Motor neuron (in vitro differentiated cells): Measurements from ENCODE around the gene CAMTA1. TPM values are rescaled to one million over a fixed set of nuclear protein-coding genes. Genes with fewer than 3 reads are reported as not detected.
A peak's percentile ranks its signal among the peaks of the same experiment; 100 is the strongest.

Source experiments
- ATAC-seq, 8 experiments: fragments of 200-7000 bp; cut with Tn5 transposase; replicated peaks in 6 of 8; 2 replicates each; pipeline ENCODE4 v1.8.0; 2021; ENCODE audit warnings: mild to moderate bottlenecking in 8 of 8, moderate library complexity in 8 of 8
- H3K27ac ChIP-seq, 2 donors: fragments of 250-450 bp; sonication (Bioruptor Pico); 2 replicates each; pipeline ENCODE4 v1.9.0; 2021; ENCODE audit warnings: antibody characterized with exemption in 2 of 2, mild to moderate bottlenecking in 2 of 2, moderate library complexity in 1 of 2
- H3K4me1 ChIP-seq, 2 donors: fragments of 250-450 bp; sonication (Bioruptor Pico); replicated peaks in 1 of 2; 2 replicates each; pipeline ENCODE4 v1.6.1; 2021; ENCODE audit warnings: antibody characterized with exemption in 2 of 2, mild to moderate bottlenecking in 2 of 2, moderate library complexity in 1 of 2
- H3K4me3 ChIP-seq, 5 donors: fragments of 250-450 bp; sonication (Bioruptor Pico); 2 replicates each; pipeline ENCODE4 v1.9.0; 2021; ENCODE audit warnings: antibody characterized with exemption in 5 of 5, mild to moderate bottlenecking in 5 of 5, moderate library complexity in 4 of 5
- WGBS, 10 experiments: fragments of 450-650 bp; shearing (Covaris generic); methylation state at CpG; one replicate each; pipeline ENCODE4 v1.0.0; 2022; 5-methylcytosine and 5-hydroxymethylcytosine counted together
- in situ Hi-C, 9 experiments: fragments of 400-800 bp; cut with MboI; loops; one replicate each; pipeline ENCODE4 v1.15.0; 2021; ENCODE audit warnings: low sequenced_read_pairs in 9 of 9, low pct_unique_long_range_greater_than_20kb in 2 of 9; ENCODE audit not compliant: unreplicated experiment in 9 of 9
- total RNA-seq, 8 experiments: library from RNA; unstranded; fragments of 300-600 nt; gene quantifications; 2 replicates each; pipeline versions ENCODE4 v1.2.3 to v1.2.4, GENCODE V29; 2022

CAMTA1 gene
- total RNA-seq, 8 experiments from 2014 or later, result 38.5 to 145 (median 77.6) TPM

DNA sequence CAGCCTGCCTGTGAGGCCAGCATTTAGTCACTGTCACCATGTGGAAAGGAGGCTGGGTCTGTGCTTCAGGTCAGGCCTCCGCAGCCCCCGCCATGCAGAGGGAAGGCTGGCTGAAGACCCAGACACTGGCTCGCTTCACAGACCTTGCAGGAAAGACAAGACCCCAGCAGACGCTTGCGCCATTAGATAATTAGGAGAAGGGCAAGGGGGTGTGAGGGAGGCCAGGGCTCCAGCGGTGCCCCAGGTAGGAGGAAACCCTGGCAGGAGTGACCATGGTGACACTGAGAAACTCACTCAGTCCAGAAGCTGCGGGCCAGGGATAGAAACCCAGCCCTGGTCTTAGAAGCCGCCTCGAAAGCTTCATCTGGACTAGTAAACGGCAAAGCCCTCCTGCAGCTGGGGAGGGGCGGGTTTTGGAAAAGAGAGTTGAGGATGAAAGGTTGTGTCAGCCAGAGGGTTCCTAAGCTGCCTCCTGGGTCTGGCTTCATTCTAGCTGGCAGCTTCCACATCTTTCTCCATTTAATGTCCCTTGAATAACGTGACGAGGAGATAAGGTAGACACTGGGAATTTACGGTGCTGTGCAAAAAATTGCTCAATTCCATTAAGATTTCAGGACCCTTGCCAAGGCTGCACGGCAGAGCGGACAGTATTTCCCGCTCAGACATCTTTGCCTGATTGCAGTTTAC, 691.8 kb downstream of the CAMTA1 start:
- peak in 3 of 8 experiments; percentile 10 to 23 (median 16) for ATAC-seq
- in situ Hi-C loops, result loop anchor here in 1 of 9 experiments (25.0 kb wide), 1 partner anchor 90 kb away; no protein-coding TSS in a partner anchor
- peaks cover 29 to 35% of the 10 kb centered on the region in 2 donors for H3K4me1 ChIP-seq
- 28 to 86% (median 78%) methylated on average over 1 to 14 of the region's 17 CpGs; no CpG with 5 or more reads in 1 of the 10 experiments for WGBS, 10 experiments
- no peak overlapping the region for H3K27ac ChIP-seq
- H3K4me3 ChIP-seq, result no peak overlapping the region

DNA sequence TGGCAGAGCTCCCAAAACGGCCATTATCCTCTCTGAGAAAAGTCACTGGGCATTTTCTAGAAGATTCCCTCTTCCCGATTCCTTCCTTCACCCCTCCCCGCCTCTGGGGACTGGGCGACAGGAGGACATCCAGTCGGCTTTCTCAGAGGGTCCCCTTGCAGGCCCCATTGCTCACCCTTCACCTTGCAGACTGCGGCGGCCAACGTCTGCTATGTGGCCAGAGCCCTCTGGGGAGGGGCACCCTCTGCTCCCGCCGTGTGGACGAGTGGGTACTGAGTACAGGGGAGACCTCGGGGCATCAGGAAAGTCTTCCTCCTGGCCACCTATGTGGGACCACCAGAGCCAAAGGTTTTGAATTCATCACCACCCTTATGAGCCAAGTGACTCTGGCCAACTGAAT, 692.3 kb downstream of the CAMTA1 start:
- Histone ChIP-seq H3K4me3 (no peak overlapping the region), H3K4me1 (peaks cover 30 to 39% of the 10 kb centered on the region in 2 donors), H3K27ac (no peak overlapping the region)
- ATAC-seq, result no peak
- 66 to 100% (median 78%) methylated on average over 2 to 8 of the region's 12 CpGs; no CpG with 5 or more reads in 5 of the 10 experiments for WGBS, 10 experiments
- in situ Hi-C loops, result loop anchor here in 1 of 9 experiments (25.0 kb wide), 1 partner anchor 90 kb away; no protein-coding TSS in a partner anchor

DNA sequence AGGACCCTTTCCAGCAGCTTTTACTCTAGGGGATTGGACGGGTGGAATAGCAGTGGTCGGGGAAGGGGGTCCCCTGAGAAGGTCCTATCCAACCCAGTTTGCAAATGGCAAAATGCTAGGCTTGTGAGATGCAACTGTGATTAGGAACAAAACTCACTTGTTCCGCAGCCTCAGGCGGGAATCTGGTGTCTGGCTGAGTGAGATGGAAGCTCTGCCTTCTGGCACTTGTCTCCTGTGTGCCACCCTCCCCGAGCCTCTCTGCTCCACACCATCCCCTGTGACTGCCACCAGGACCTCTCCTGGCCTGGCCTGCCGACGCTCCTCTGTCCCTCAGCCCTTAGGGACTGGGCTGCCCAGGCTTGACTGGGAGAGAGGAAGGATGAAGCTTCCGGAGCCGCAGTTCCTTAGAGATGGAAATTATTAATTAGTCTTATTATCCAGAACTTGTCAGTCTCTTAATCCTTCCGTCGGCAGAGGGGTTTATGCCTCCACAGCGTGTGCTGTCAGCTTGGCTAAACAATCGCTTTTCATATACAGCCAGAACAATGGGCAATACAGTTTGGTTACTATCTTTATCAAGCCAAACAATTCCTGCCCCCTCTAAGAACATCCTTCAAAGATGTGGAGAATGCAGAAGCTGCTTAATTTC, 693.0 kb downstream of the CAMTA1 start:
- in situ Hi-C loops, result loop anchor here in 1 of 9 experiments (25.0 kb wide), 1 partner anchor 91 kb away; no protein-coding TSS in a partner anchor
- Histone ChIP-seq H3K4me3 (no peak overlapping the region), H3K27ac (no peak overlapping the region), H3K4me1 (peaks cover 37 to 44% of the 10 kb centered on the region in 2 donors)
- 39 to 100% (median 49%) methylated on average over 1 to 11 of the region's 13 CpGs for WGBS, 10 experiments
- ATAC-seq, result peak in 5 of 8 experiments; percentile 8 to 49 (median 41)

DNA sequence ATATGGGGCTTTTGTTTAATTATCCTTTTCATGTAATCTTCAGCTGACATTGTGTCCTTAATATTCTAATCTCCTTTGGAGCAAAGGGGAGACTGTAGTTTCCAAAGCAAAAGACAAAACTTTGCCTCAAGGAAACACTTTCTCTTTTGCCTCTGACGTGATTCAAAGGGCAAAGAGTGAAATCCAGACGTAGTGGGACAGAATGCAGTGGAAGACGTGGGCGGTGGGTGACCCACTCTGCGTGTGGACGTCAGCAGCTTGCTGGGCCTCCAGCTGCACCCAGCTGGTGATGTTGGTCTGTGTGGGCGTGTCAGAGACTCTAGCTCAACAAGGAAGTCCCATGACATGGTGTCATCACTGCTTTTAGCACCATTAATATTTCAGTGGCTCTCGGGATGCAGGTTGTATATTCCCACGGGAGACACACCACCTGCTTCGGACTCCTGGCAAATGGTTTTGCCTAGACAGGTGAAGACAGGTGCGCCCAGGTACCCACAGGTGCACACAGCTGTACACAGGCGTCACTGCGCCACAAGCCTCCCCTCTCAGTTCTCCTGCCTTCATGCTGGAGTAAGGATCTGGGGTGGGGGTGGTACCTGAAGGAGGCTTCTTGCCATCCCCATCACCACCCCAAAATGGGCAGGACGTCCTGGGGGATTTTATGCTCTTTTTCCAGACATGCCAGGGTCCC, 693.7 kb downstream of the CAMTA1 start:
- 10 to 100% (median 57%) methylated on average over 2 to 12 of the region's 14 CpGs; no CpG with 5 or more reads in 3 of the 10 experiments for WGBS, 10 experiments
- peaks cover 37 to 48% of the 10 kb centered on the region in 2 donors for H3K4me1 ChIP-seq
- H3K27ac ChIP-seq, result no peak overlapping the region
- ATAC-seq, result peak in 7 of 8 experiments; percentile 79 to 93 (median 85)
- in situ Hi-C loops, result loop anchor here in 1 of 9 experiments (25.0 kb wide), 1 partner anchor 92 kb away; no protein-coding TSS in a partner anchor
- no peak overlapping the region for H3K4me3 ChIP-seq

DNA sequence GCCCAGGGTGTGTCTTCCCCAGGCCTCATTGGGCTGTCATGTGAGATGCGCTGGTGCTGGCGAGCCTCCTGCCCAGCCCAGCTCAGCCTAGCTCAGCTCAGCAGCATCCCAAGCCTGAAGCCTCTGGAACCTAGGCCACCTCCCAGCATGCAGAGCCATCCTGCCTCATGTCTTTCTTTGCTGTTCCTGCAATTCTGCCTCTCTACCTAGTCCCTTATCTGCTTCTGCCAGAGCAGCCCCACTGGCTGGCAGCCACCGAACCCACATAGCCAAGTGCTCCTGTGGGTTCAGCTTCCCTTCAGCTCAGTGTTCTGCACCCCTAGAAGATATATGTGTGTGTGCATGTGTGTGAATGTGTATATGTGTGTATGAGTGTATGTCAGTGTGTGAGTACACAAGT, 694.3 kb downstream of the CAMTA1 start:
- Histone ChIP-seq H3K4me1 (peaks cover 37 to 48% of the 10 kb centered on the region in 2 donors), H3K27ac (no peak overlapping the region), H3K4me3 (no peak overlapping the region)
- ATAC-seq, result peak in 5 of 8 experiments; percentile 22 to 49 (median 31)
- in situ Hi-C loops, result loop anchor here in 1 of 9 experiments (25.0 kb wide), 1 partner anchor 92 kb away; no protein-coding TSS in a partner anchor
- WGBS, 10 experiments, result 90 to 100% methylated on average over 1 to 3 of the region's 3 CpGs; no CpG with 5 or more reads in 8 of the 10 experiments

DNA sequence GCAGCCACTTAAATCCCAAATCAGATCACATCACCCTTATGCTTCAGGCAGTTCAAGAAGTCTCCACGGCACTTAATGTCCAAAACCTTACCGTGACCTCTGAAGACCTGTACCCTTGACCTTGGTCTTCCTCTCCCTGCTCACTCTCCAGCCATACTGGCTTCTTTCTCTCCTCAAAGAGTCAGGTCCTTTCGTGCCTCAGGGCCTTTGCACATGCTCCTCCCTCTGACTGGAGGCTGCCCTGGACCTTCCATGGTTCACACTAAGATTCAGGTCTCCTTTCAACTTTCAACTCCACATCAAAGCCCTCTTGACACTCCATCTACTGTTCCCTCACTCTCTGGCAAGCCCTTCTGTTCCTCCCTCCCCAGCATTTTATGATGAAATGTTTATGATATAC, 695.9 kb downstream of the CAMTA1 start:
- 0 to 95% (median 54%) methylated on average over 1 to 3 of the region's 3 CpGs; no CpG with 5 or more reads in 2 of the 10 experiments for WGBS, 10 experiments
- in situ Hi-C loops, result loop anchor here in 1 of 9 experiments (25.0 kb wide), 1 partner anchor 94 kb away; no protein-coding TSS in a partner anchor

DNA sequence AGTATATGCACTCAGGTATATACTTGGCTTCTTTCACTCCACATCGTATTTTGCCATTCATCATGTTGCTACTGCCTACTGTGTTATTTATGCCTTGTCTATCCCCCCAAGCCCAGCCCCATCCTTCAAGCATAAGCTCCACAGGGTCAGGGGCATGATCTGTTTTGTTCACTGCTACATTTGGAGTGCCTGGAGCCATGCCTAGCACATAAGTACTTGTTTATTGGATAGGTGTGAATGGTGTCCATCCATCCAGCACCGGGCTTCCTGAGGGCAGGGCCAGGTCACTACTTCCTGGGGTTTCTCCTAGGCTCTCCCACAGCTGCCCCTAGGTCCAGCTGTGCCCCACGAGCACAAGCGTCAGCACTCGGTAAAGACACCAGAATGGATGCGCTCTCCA, 696.8 kb downstream of the CAMTA1 start:
- WGBS, 10 experiments, result 40 to 93% (median 81%) methylated on average over 1 to 6 of the region's 6 CpGs; no CpG with 5 or more reads in 2 of the 10 experiments
- no peak overlapping the region for H3K27ac ChIP-seq
- H3K4me1 ChIP-seq, result peaks cover 30 to 41% of the 10 kb centered on the region in 2 donors
- in situ Hi-C loops, result loop anchor here in 1 of 9 experiments (25.0 kb wide), 1 partner anchor 95 kb away; no protein-coding TSS in a partner anchor
- no peak overlapping the region for H3K4me3 ChIP-seq
- no peak for ATAC-seq

More for the DNA sequence above, 695.9 kb downstream of the CAMTA1 start:
- H3K4me1 ChIP-seq, result peaks cover 37 to 48% of the 10 kb centered on the region in 2 donors
- H3K4me3 ChIP-seq, result no peak overlapping the region
- H3K27ac ChIP-seq, result no peak overlapping the region
- no peak for ATAC-seq

DNA sequence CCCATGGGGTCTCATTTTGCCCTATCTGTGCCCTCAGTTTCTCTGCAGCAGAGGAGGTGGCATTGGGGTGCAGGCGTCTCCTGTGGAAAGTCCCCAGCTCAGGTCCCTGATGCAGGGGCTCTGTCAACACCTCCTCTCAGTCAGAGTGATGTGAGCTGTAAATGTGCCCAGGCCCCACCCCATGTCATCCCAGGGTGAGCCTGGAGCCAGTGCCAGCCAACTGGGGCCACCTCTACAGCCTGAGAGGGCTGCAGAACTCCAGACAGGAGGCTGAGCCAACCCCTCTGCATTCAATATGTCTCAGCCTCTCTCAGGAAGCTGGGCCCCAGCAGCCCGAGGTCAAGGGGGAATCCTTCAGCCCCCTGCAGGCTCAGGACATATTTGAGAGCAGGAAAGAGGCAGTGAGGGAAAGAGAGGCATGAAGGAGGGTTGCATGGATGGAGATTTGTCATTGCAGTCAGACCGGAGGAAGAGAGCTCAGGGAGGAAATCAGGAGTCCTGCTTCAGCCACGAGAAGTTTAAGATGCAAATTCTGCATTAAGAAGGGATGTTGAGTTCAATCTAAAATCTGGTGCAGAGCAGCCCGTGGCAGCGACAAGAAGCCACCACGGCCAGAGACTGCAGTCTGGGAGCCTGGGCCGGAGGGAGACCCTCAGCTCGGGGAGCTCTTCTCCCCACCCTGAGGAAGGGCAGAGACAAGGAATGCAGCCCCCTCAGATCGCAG, 697.7 kb downstream of the CAMTA1 start:
- H3K4me1 ChIP-seq, result peaks cover 21 to 32% of the 10 kb centered on the region in 2 donors
- H3K27ac ChIP-seq, result no peak overlapping the region
- in situ Hi-C loops, result loop anchor here in 1 of 9 experiments (25.0 kb wide), 1 partner anchor 96 kb away; no protein-coding TSS in a partner anchor
- ATAC-seq, result peak in 5 of 8 experiments; percentile 16 to 68 (median 44)
- H3K4me3 ChIP-seq, result no peak overlapping the region
- WGBS, 10 experiments, result 0 to 80% (median 36%) methylated on average over 1 to 10 of the region's 10 CpGs; no CpG with 5 or more reads in 3 of the 10 experiments

DNA sequence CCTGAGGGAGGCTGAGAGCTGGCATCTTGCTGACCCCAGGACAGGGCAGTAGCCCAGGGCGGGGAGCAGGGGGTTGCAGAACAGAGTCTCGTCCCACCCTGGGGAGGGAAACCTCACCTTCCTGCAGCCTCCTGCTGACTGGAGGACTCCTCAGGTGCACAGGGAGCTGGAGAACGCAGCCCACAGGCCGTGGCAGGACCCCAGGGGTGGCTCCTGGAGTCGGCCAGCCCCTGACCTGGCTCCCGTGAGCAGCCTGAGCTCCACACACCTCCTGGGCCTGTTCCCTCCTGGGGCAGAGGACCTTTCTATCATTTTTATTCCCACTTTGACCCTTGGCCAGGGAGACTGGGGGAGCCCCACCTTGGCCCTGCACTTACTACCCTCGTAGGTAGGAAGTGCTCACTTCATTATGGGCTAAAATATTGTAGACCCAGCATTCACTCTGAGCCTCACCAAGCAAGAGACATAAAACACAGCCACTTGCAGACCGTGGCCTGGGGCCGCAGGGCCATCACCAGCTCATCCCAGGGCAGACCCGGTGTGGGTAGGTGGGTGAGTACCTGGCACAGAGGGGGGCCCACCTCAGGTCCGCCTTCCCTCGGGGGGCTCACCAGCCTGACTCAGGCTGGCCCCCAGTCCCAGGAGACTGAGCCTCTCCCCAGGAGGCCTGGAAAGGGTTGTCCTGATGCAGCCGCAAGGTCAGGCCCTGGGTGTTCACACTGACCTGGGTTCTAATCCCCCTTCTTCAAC, 698.6 kb downstream of the CAMTA1 start:
- WGBS, 10 experiments, result 73 to 93% (median 88%) methylated on average over 2 to 4 of the region's 13 CpGs; no CpG with 5 or more reads in 7 of the 10 experiments
- in situ Hi-C loops, result loop anchor here in 1 of 9 experiments (25.0 kb wide), 1 partner anchor 97 kb away; no protein-coding TSS in a partner anchor
- ATAC-seq, result no peak
- Histone ChIP-seq H3K4me1 (peaks cover 13 to 23% of the 10 kb centered on the region in 2 donors), H3K4me3 (no peak overlapping the region), H3K27ac (no peak overlapping the region)

DNA sequence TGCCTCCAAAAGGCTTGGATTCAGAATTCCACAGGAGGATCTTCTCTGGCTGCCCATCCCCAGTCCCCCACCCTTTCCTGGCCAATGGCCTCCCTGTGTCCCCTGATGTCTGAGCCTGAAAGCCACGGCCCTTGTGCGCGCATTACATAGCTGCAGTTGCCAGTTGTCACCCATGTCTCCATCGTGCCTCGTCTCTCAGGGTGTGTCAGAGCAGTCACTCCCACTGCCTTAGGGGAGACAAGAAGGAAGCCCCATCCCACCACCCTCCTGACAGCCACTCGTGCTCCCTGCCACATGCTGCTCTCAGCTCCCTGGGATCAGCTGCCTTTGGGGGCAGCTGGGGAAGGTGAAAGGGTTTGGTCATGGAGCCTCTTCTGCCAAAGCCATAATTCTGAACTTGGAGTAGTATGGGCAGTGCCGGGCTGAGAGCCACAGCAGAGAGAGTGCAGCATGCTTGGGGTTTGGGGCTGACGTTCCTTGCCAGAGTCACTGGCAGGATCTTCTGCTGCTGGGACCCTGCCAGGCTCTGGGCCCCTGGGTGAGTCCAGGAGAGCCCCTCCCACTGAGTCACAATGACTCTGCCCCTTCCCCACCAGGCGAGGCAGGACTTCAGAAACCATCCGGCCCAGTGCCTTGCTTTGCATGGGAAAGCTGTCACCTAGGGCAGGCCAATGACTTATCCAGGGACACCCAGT, 700.0 kb downstream of the CAMTA1 start:
- peaks cover 9 to 19% of the 10 kb centered on the region in 2 donors for H3K4me1 ChIP-seq
- H3K4me3 ChIP-seq, result no peak overlapping the region
- no peak for ATAC-seq
- no peak overlapping the region for H3K27ac ChIP-seq
- in situ Hi-C loops, result loop anchor here in 1 of 9 experiments (25.0 kb wide), 1 partner anchor 98 kb away; no protein-coding TSS in a partner anchor
- 0 to 100% (median 89%) methylated on average over 1 to 4 of the region's 10 CpGs; no CpG with 5 or more reads in 6 of the 10 experiments for WGBS, 10 experiments

DNA sequence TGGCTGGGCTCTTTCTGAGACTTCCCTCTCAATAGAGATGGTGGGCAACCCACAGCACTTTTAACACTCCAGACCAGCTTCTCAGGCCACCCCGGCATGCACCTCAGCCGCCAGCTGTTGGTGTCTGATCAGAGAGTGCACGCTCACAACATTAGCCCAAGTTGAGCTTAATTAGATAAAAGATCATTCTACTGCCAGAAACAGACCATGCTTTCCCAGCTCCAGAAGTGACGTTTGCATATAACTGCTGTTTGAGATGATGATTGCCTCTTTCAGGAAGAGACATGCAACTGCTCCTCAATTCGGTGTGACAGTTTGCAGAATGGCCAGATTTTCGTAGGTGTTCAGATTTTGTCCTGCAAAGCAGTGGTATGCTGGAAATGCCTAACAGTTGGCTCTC, 700.6 kb downstream of the CAMTA1 start:
- Histone ChIP-seq H3K4me1 (peaks cover 9 to 19% of the 10 kb centered on the region in 2 donors), H3K27ac (no peak overlapping the region), H3K4me3 (no peak overlapping the region)
- in situ Hi-C loops, result loop anchor here in 1 of 9 experiments (25.0 kb wide), 1 partner anchor 99 kb away; no protein-coding TSS in a partner anchor
- ATAC-seq, result no peak
- 0 to 100% (median 92%) methylated on average over 1 to 6 of the region's 6 CpGs; no CpG with 5 or more reads in 3 of the 10 experiments for WGBS, 10 experiments
